KMS-11 (cell line): ENCODE results near the gene ZNF827.

Experiments
- H2AFZ ChIP-seq: fragments of 200-600 bp; sonication (generic); 2 replicates; pipeline ENCODE4 v1.6.1; 2016; ENCODE audit warnings: antibody characterized with exemption, mixed run types, low read depth
- H3K27ac ChIP-seq: fragments of 200-600 bp; sonication (generic); 2 replicates; pipeline ENCODE4 v1.6.1; 2016; ENCODE audit warnings: mild to moderate bottlenecking, mixed run types
- H3K27me3 ChIP-seq: fragments of 200-600 bp; sonication (generic); 2 replicates; pipeline ENCODE4 v1.6.1; 2017; ENCODE audit warnings: mild to moderate bottlenecking, low read depth, mixed run types, moderate library complexity; ENCODE audit not compliant: insufficient read depth
- H3K36me3 ChIP-seq: fragments of 200-600 bp; sonication (generic); 2 replicates; pipeline ENCODE4 v1.6.1; 2017; ENCODE audit warnings: mild to moderate bottlenecking, mixed run types; ENCODE audit not compliant: insufficient read depth
- H3K4me1 ChIP-seq: fragments of 200-600 bp; sonication (generic); 2 replicates; pipeline ENCODE4 v1.6.1; 2016; ENCODE audit warnings: mild to moderate bottlenecking, low read depth, mixed run types; ENCODE audit not compliant: poor library complexity, severe bottlenecking
- H3K4me2 ChIP-seq: fragments of 200-600 bp; sonication (generic); 2 replicates; pipeline ENCODE4 v1.7.0; 2016; ENCODE audit warnings: mild to moderate bottlenecking, mixed run types
- H3K4me3 ChIP-seq: fragments of 200-600 bp; sonication (generic); IDR thresholded peaks from 2 replicates; pipeline ENCODE4 v1.6.1; 2017; ENCODE audit warnings: low read depth, low read length, mixed read lengths; ENCODE audit not compliant: insufficient read depth
- H3K79me2 ChIP-seq: fragments of 200-600 bp; sonication (generic); 2 replicates; pipeline ENCODE4 v1.6.1; 2016; ENCODE audit warnings: low read depth, mixed run types; ENCODE audit not compliant: insufficient read depth
- H3K9ac ChIP-seq: fragments of 200-600 bp; sonication (generic); 2 replicates; pipeline ENCODE4 v1.6.1; 2016; ENCODE audit warnings: mild to moderate bottlenecking, mixed run types
- H4K20me1 ChIP-seq: fragments of 200-600 bp; sonication (generic); 2 replicates; pipeline ENCODE4 v1.6.1; 2016; ENCODE audit warnings: mild to moderate bottlenecking, mixed run types; ENCODE audit not compliant: insufficient read depth
- CTCF ChIP-seq: fragments of 200-600 bp; sonication (generic); conservative IDR thresholded peaks from 2 replicates; pipeline ENCODE4 v1.6.1; 2017; ENCODE audit warnings: low read depth, mild to moderate bottlenecking, antibody characterized with exemption, low read length, moderate library complexity, mixed read lengths

The ZNF827 gene

GRCh38 chr4:145909773-145910172, 28.9 kb downstream of the ZNF827 start:
- no peak overlapping the region for H3K27ac ChIP-seq
- TF ChIP-seq CTCF: no peak
- H3K9ac ChIP-seq: no peak overlapping the region
- no peak overlapping the region for H2AFZ ChIP-seq
- H3K36me3 ChIP-seq: no peaks in the 10 kb centered on the region
- H3K4me3 ChIP-seq: no peak overlapping the region
- no peaks in the 10 kb centered on the region for H4K20me1 ChIP-seq
- H3K4me2 ChIP-seq: no peak overlapping the region
- H3K79me2 ChIP-seq: peaks cover 11% of the 10 kb centered on the region; the same call in 1 of the 2 replicates
- no peaks in the 10 kb centered on the region for H3K4me1 ChIP-seq
- no peaks in the 10 kb centered on the region for H3K27me3 ChIP-seq

- Histone ChIP-seq H3K4me3 (no peak overlapping the region), H3K79me2 (peaks cover 11% of the 10 kb centered on the region; the same call in 1 of the 2 replicates), H3K4me2 (no peak overlapping the region), H3K9ac (no peak overlapping the region), H3K4me1 (no peaks in the 10 kb centered on the region), H4K20me1 (no peaks in the 10 kb centered on the region), H3K27ac (no peak overlapping the region), H3K36me3 (no peaks in the 10 kb centered on the region), H2AFZ (no peak overlapping the region), H3K27me3 (no peaks in the 10 kb centered on the region)
- no peak for TF ChIP-seq CTCF
Measured at GRCh38 chr4:145909281-145909715, 29.3 kb downstream of the ZNF827 start.

- Histone ChIP-seq H3K4me1 (no peaks in the 10 kb centered on the region), H3K27ac (no peak overlapping the region)
Measured at GRCh38 chr4:145907812-145908211, 30.8 kb downstream of the ZNF827 start.

GRCh38 chr4:145907390-145907789, 31.2 kb downstream of the ZNF827 start:
- TF ChIP-seq CTCF: no peak
- no peaks in the 10 kb centered on the region for H3K27me3 ChIP-seq
- no peak overlapping the region for H2AFZ ChIP-seq
- H3K9ac ChIP-seq: no peak overlapping the region
- H3K4me1 ChIP-seq: no peaks in the 10 kb centered on the region
- no peak overlapping the region for H3K4me3 ChIP-seq
- H3K27ac ChIP-seq: no peak overlapping the region
- H3K79me2 ChIP-seq: peaks cover 7% of the 10 kb centered on the region; the same call in 1 of the 2 replicates
- H4K20me1 ChIP-seq: no peaks in the 10 kb centered on the region
- H3K4me2 ChIP-seq: no peak overlapping the region
- no peaks in the 10 kb centered on the region for H3K36me3 ChIP-seq

More at GRCh38 chr4:145907812-145908211, 30.8 kb downstream of the ZNF827 start:
- Histone ChIP-seq H3K79me2 (peaks cover 7% of the 10 kb centered on the region; the same call in 1 of the 2 replicates), H3K36me3 (no peaks in the 10 kb centered on the region), H4K20me1 (no peaks in the 10 kb centered on the region), H3K9ac (no peak overlapping the region), H3K4me2 (no peak overlapping the region), H3K27me3 (no peaks in the 10 kb centered on the region), H2AFZ (no peak overlapping the region), H3K4me3 (no peak overlapping the region)
- no peak for TF ChIP-seq CTCF
